A549 (cell line): ENCODE measurements around the gene LRRC40. TPM values are rescaled to one million over a fixed set of nuclear protein-coding genes. Genes with fewer than 3 reads are reported as not detected.

Experiments
- ATAC-seq, 2 experiments: fragments of 200-7000 bp in 1 of 2; fragments of >200 bp in 1 of 2; cut with Nextera tagmentation in 1 of 2; cut with Tn5 transposase in 1 of 2; 3 replicates each; pipeline versions ENCODE4 v1.8.0 to v1.9.1; 2018 to 2020; ENCODE audit warnings: mild to moderate bottlenecking in 1 of 2, moderate library complexity in 1 of 2
- CTCF ChIA-PET: fragments of 300-600 bp; sonication (Branson Sonifier 250); formaldehyde crosslinking; extraction: SDS; loops from one replicate; lab custom pipeline; 2021; ENCODE audit warnings: antibody characterized with exemption, inconsistent platforms; lab: Yijun Ruan, JAX
- POLR2A ChIA-PET: fragments of 350-600 bp; formaldehyde crosslinking; extraction: SDS; loops from one replicate; lab custom pipeline; 2021; ENCODE audit warnings: antibody characterized with exemption, inconsistent platforms; lab: Yijun Ruan, JAX
- DNase-seq, 2 experiments: peaks; one replicate each; pipeline versions ENCODE4 v3.0.0 to v3.0.0-alpha.2; 2011 to 2016; ENCODE audit warnings: low read depth in 1 of 2, low spot score in 1 of 2
- FAIRE-seq: peaks from 2 replicates; lab custom pipeline; 2011; peaks lifted over from hg19 to GRCh38; lab: Jason Lieb, UNC
- H3K27ac ChIP-seq, 2 experiments: fragments of >200 bp; sonication (Bioruptor Twin); formaldehyde crosslinking; 3 replicates each; pipeline ENCODE4 v1.5.1; 2016 to 2017
- H3K4me1 ChIP-seq: fragments of >200 bp; sonication (Bioruptor Twin); formaldehyde crosslinking; 3 replicates; pipeline ENCODE4 v1.6.1; 2016
- H3K4me2 ChIP-seq: fragments of >200 bp; sonication (Bioruptor Twin); formaldehyde crosslinking; 3 replicates; pipeline ENCODE4 v1.6.1; 2016
- H3K4me3 ChIP-seq: fragments of >200 bp; sonication (Bioruptor Twin); formaldehyde crosslinking; 3 replicates; pipeline ENCODE4 v1.5.1; 2016
- H3K9me3 ChIP-seq: fragments of >200 bp; sonication (Bioruptor Twin); formaldehyde crosslinking; 3 replicates; pipeline ENCODE4 v1.6.1; 2016
- ATOH8 ChIP-seq: fragments of 250-450 bp; sonication (Bioruptor Pico); IDR thresholded peaks from 2 replicates; pipeline ENCODE4 v1.5.0; 2020; ENCODE audit warnings: low read depth, mild to moderate bottlenecking, moderate library complexity
- BCL3 ChIP-seq: fragments of >200 bp; sonication (Bioruptor Twin); formaldehyde crosslinking; IDR thresholded peaks from 3 replicates; pipeline ENCODE4 v1.6.1; 2016
- CBX2 ChIP-seq: fragments of 200-600 bp; sonication (generic); IDR thresholded peaks from 2 replicates; pipeline ENCODE4 v1.6.1; 2016; ENCODE audit warnings: low read depth, mild to moderate bottlenecking, borderline replicate concordance
- CHD2 ChIP-seq: fragments of 150-350 bp; IDR thresholded peaks from 2 replicates; pipeline ENCODE4 v1.6.1; 2014; ENCODE audit warnings: low read length; ENCODE audit not compliant: partially characterized antibody
- E2F6 ChIP-seq: IDR thresholded peaks from 2 replicates; pipeline ENCODE4 v1.6.1; 2012; ENCODE audit warnings: low read depth, borderline replicate concordance
- EHMT2 ChIP-seq: fragments of 200-600 bp; sonication (generic); IDR thresholded peaks from 2 replicates; pipeline ENCODE4 v1.6.1; 2016; ENCODE audit warnings: antibody characterized with exemption, low read depth, mild to moderate bottlenecking, moderate library complexity
- EP300 ChIP-seq, 2 experiments: fragments of >200 bp; sonication (Bioruptor Twin); formaldehyde crosslinking; IDR thresholded peaks; 2 replicates in 1 of 2; 3 replicates in 1 of 2; pipeline ENCODE4 v1.6.1; 2016 to 2017
- ESRRA ChIP-seq: fragments of 150-350 bp; IDR thresholded peaks from 2 replicates; pipeline ENCODE4 v1.6.1; 2014; ENCODE audit warnings: mild to moderate bottlenecking, low read length, borderline replicate concordance
- FOSL2 ChIP-seq, 2 experiments: fragments of 450-650 bp in 1 of 2; fragments of >200 bp in 1 of 2; sonication (Bioruptor Twin) in 1 of 2; formaldehyde crosslinking; IDR thresholded peaks; 2 replicates each; pipeline versions ENCODE4 v1.5.0 to v1.6.1; 2016 to 2020; ENCODE audit warnings: mild to moderate bottlenecking in 1 of 2, moderate library complexity in 1 of 2
- GATA3 ChIP-seq: IDR thresholded peaks from 2 replicates; pipeline ENCODE4 v1.6.1; 2012; ENCODE audit warnings: borderline replicate concordance
- HEYL ChIP-seq: fragments of 250-450 bp; sonication (Bioruptor Pico); IDR thresholded peaks from 2 replicates; pipeline ENCODE4 v1.8.0; 2021; ENCODE audit warnings: mild to moderate bottlenecking, moderate library complexity
- HOXA7 ChIP-seq: fragments of 250-450 bp; sonication (Bioruptor Pico); IDR thresholded peaks from 2 replicates; pipeline ENCODE4 v1.5.0; 2020; ENCODE audit warnings: mild to moderate bottlenecking, moderate library complexity
- HOXB13 ChIP-seq: fragments of 250-450 bp; sonication (Bioruptor Pico); IDR thresholded peaks from 2 replicates; pipeline ENCODE4 v1.5.0; 2020; ENCODE audit warnings: low read depth, mild to moderate bottlenecking, moderate library complexity
- HOXB5 ChIP-seq: fragments of 250-450 bp; sonication (Bioruptor Pico); IDR thresholded peaks from 2 replicates; pipeline ENCODE4 v1.5.0; 2020; ENCODE audit warnings: mild to moderate bottlenecking, moderate library complexity
- JUNB ChIP-seq: fragments of >200 bp; sonication (Bioruptor Twin); formaldehyde crosslinking; IDR thresholded peaks from 2 replicates; pipeline ENCODE4 v1.6.1; 2016
- KDM1A ChIP-seq: fragments of 200-600 bp; sonication (generic); IDR thresholded peaks from 2 replicates; pipeline ENCODE4 v1.6.1; 2016; ENCODE audit warnings: low read depth, mild to moderate bottlenecking
- KDM5A ChIP-seq: fragments of 200-600 bp; sonication (generic); IDR thresholded peaks from 2 replicates; pipeline ENCODE4 v1.6.1; 2016; ENCODE audit warnings: antibody characterized with exemption, mild to moderate bottlenecking
- MAX ChIP-seq: IDR thresholded peaks from 2 replicates; pipeline ENCODE4 v1.6.1; 2012
- MAZ ChIP-seq: fragments of 150-350 bp; IDR thresholded peaks from 2 replicates; pipeline ENCODE4 v1.6.1; 2014; ENCODE audit warnings: antibody characterized with exemption, low read depth, low read length, borderline replicate concordance
- MYC ChIP-seq: IDR thresholded peaks from 2 replicates; pipeline ENCODE4 v1.6.1; 2012; ENCODE audit warnings: mild to moderate bottlenecking, inconsistent platforms, low read length, improper control_type of control experiment, borderline replicate concordance
- PHF8 ChIP-seq: fragments of 200-600 bp; sonication (generic); IDR thresholded peaks from 2 replicates; pipeline ENCODE4 v1.6.1; 2016; ENCODE audit warnings: low read depth, mild to moderate bottlenecking, antibody characterized with exemption, moderate library complexity, borderline replicate concordance
- POLR2AphosphoS2 ChIP-seq: conservative IDR thresholded peaks from 2 replicates; pipeline ENCODE4 v1.6.1; 2012; ENCODE audit warnings: low read length, improper control_type of control experiment, inconsistent platforms
- RAD21 ChIP-seq, 2 experiments: fragments of >200 bp in 1 of 2; sonication (Bioruptor Twin) in 1 of 2; formaldehyde crosslinking in 1 of 2; IDR thresholded peaks in 1 of 2; conservative IDR thresholded peaks in 1 of 2; 2 replicates in 1 of 2; 3 replicates in 1 of 2; pipeline ENCODE4 v1.6.1; 2012 to 2018; ENCODE audit warnings: inconsistent platforms in 1 of 2
- RARB ChIP-seq: fragments of 250-450 bp; sonication (Bioruptor Pico); IDR thresholded peaks from 2 replicates; pipeline ENCODE4 v1.8.0; 2021; ENCODE audit warnings: mild to moderate bottlenecking, moderate library complexity
- RFX5 ChIP-seq: fragments of 450-650 bp; IDR thresholded peaks from 2 replicates; pipeline ENCODE4 v1.7.1; 2014; ENCODE audit warnings: antibody characterized with exemption, mild to moderate bottlenecking, moderate library complexity
- RNF2 ChIP-seq: fragments of 200-600 bp; sonication (generic); IDR thresholded peaks from 2 replicates; pipeline ENCODE4 v1.6.1; 2016; ENCODE audit warnings: low read depth, mild to moderate bottlenecking, antibody characterized with exemption, moderate library complexity, borderline replicate concordance
- SREBF2 ChIP-seq: fragments of 450-650 bp; IDR thresholded peaks from 2 replicates; pipeline ENCODE4 v1.6.1; 2014; ENCODE audit warnings: mild to moderate bottlenecking, moderate library complexity
- ZC3H11A ChIP-seq: fragments of 450-650 bp; IDR thresholded peaks from 2 replicates; pipeline ENCODE4 v1.6.1; 2014; ENCODE audit warnings: antibody characterized with exemption, mild to moderate bottlenecking
- ZFP36 ChIP-seq: fragments of 450-650 bp; IDR thresholded peaks from 2 replicates; pipeline ENCODE4 v1.6.1; 2014; ENCODE audit warnings: borderline replicate concordance; ENCODE audit not compliant: partially characterized antibody
- ZSCAN20 ChIP-seq: fragments of 250-450 bp; sonication (Bioruptor Pico); IDR thresholded peaks from 2 replicates; pipeline ENCODE4 v1.8.0; 2022; ENCODE audit warnings: mild to moderate bottlenecking, moderate library complexity
- WGBS: methylation state at CpG from one replicate; pipeline ENCODE4 v1.1.6; 2017; ENCODE audit errors: missing lambda C conversion rate; 5-methylcytosine and 5-hydroxymethylcytosine counted together
- polyA plus RNA-seq, 4 experiments: library from polyadenylated mRNA; depleted of rRNA in 3 of 4; stranded (reverse); fragments of >200 nt; fragmentation: RNase III in 1 of 4; extraction: RNeasy Plus Mini Kit Qiagen cat#74134 plus additional on column Dnase treatment in 1 of 4; gene quantifications; 2 replicates in 3 of 4; 3 replicates in 1 of 4; pipeline ENCODE4 v1.2.3, GENCODE V29; 2011 to 2017

Gene LRRC40
- polyA plus RNA-seq, 2 of the 4 experiments (the other 2 are of a cell fraction) = 10.6 to 25.3 TPM

GRCh38 chr1:70150444-70150843 is 54.9 kb downstream of the LRRC40 start:
- Histone ChIP-seq H3K4me1 (peaks cover 7% of the 10 kb centered on the region), H3K4me2 (no peak overlapping the region), H3K27ac (no peak overlapping the region), H3K4me3 (no peak overlapping the region), H3K9me3 (no peaks in the 10 kb centered on the region)
- no peak for FAIRE-seq
- ChIA-PET CTCF (no interaction called here), POLR2A (no interaction called here)
- no peak for DNase-seq
- ATAC-seq = no peak
- TF ChIP-seq KDM5A (no peak), MYC (no peak), SREBF2 (no peak), RNF2 (no peak), EHMT2 (no peak), JUNB (no peak), ATOH8 (CRISPR knock-in tag) (no peak), ZSCAN20 (CRISPR knock-in tag) (no peak)
- WGBS = 95% methylated on average over 1 of the region's 1 CpG

GRCh38 chr1:70146488-70146887 is 58.9 kb downstream of the LRRC40 start:
- DNase-seq = no peak
- FAIRE-seq = no peak
- POLR2A ChIA-PET = no interaction called here

GRCh38 chr1:70143048-70143659 is 62.2 kb downstream of the LRRC40 start:
- 68% methylated on average over 4 of the region's 4 CpGs for WGBS
- H3K4me2 ChIP-seq = no peak overlapping the region
- H3K9me3 ChIP-seq = no peaks in the 10 kb centered on the region
- CTCF ChIA-PET = interaction anchor here (0.6 kb wide), 1 partner anchor 1699 kb away, joined by 4 read pairs; no protein-coding TSS in a partner anchor
- H3K27ac ChIP-seq = no peak overlapping the region
- POLR2A ChIA-PET = no interaction called here
- FAIRE-seq (no peak), ATAC-seq (no peak), DNase-seq (no peak)
- peaks cover 7% of the 10 kb centered on the region for H3K4me1 ChIP-seq
- no peak overlapping the region for H3K4me3 ChIP-seq
- TF ChIP-seq ZFP36 (no peak), HOXB13 (CRISPR knock-in tag) (no peak), PHF8 (no peak), ESRRA (no peak), POLR2AphosphoS2 (no peak), HEYL (CRISPR knock-in tag) (no peak), KDM1A (no peak), CHD2 (no peak), HOXB5 (CRISPR knock-in tag) (no peak), BCL3 (no peak), RARB (CRISPR knock-in tag) (no peak), RAD21 (conservative IDR thresholded peaks at IDR 0.05 in 1 of 2, IDR thresholded peaks at IDR 0.05 in 1 of 2) (no peak), GATA3 (no peak), HOXA7 (no peak)

More at GRCh38 chr1:70146488-70146887, 58.9 kb downstream of the LRRC40 start:
- ATAC-seq = no peak
- Histone ChIP-seq H3K4me2 (no peak overlapping the region; the same call in 2 of the 3 replicates), H3K4me1 (peaks cover 7% of the 10 kb centered on the region), H3K27ac (no peak overlapping the region), H3K9me3 (no peaks in the 10 kb centered on the region), H3K4me3 (no peak overlapping the region)
- no peak for TF ChIP-seq MAX
- TF ChIP-seq MAZ = no peak
- TF ChIP-seq ZC3H11A = no peak
- no peak for TF ChIP-seq RAD21 (conservative IDR thresholded peaks at IDR 0.05 in 1 of 2, IDR thresholded peaks at IDR 0.05 in 1 of 2)
- no peak for TF ChIP-seq E2F6
- no peak for TF ChIP-seq EP300 (IDR thresholded peaks at IDR 0.05)
- TF ChIP-seq GATA3 = no peak
- TF ChIP-seq CHD2 = no peak
- no peak for TF ChIP-seq FOSL2 (IDR thresholded peaks at IDR 0.05)
- TF ChIP-seq FOSL2 (CRISPR knock-in tag; IDR thresholded peaks at IDR 0.05) = no peak
- TF ChIP-seq PHF8 = no peak
- no peak for TF ChIP-seq BCL3
- TF ChIP-seq ESRRA = no peak
- TF ChIP-seq RFX5 = no peak
- no peak for TF ChIP-seq CBX2
- TF ChIP-seq HOXA7 = no peak
- CTCF ChIA-PET = no interaction called here
